GM21737 (cell line): ENCODE measurements around the gene ATP9B.
"Not testable (repeated sequence)": the region's sequence is repeated elsewhere in the genome, so short reads cannot be mapped to it uniquely, and the experiment has no call there.

ENCODE experiments used
- ATAC-seq: cut with Tn5 transposase; IDR thresholded peaks from one replicate; pipeline ENCODE4 v1.9.1; 2021; ENCODE audit warnings: mild to moderate bottlenecking, moderate library complexity; ENCODE audit not compliant: unreplicated experiment

ATP9B gene

DNA sequence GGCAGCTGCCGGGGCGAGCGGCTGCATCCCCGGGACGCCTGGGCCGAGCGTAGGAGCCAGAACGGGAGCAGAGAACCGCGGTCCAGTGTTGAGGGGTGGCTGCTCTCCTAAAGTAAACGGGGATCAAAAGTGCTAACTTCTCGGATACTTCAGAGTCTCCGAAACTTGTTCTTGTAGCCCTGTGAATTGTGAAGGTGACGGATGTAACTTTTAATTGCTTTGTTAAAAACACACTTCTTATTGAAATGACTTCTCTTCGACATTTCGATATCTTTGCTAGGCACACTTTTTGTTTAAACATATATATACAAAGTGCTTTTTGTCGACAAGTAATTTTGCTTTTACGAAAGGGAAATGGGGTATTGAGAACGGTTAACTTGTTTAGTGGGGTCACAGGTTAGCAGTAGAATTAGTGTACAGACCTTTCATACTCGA, 540 bp downstream of the ATP9B start:
- ATAC-seq, result no peak

- ATAC-seq, result no peak
Measured at GRCh38 chr18:79070486-79070885, 1.3 kb downstream of the ATP9B start.

- ATAC-seq, result no peak
Measured at GRCh38 chr18:79071037-79071436, 1.8 kb downstream of the ATP9B start.

GRCh38 chr18:79071503-79072210, 2.5 kb downstream of the ATP9B start:
- ATAC-seq, result no peak

- not testable (repeated sequence) for ATAC-seq
Measured at GRCh38 chr18:79072655-79073054, 3.5 kb downstream of the ATP9B start.

- ATAC-seq, result no peak
Measured at GRCh38 chr18:79077181-79077580, 8.0 kb downstream of the ATP9B start.

- not testable (repeated sequence) for ATAC-seq
Measured at GRCh38 chr18:79078791-79079190, 9.6 kb downstream of the ATP9B start.

- ATAC-seq, result no peak
Measured at GRCh38 chr18:79092874-79093273, 23.7 kb downstream of the ATP9B start.

DNA sequence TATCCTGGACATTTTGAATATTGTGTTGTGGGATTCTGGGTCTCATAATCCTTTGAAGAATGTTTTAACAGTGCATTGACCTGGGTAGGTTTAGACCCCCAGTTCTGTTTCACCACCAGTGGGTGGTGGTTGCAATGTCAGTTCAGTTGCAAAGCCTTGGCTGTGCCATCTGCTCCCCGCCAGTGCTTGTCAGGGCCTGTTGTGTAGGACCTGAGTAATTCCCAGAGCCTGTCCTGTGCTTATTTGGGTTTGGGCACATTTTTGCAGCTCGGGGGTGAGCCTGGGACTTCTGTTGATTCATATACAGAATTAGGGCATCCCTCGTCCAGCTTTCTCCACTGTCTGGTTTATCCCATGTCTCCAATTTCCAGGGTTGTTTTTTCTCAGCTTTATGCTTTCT, 24.8 kb downstream of the ATP9B start:
- ATAC-seq, result no peak

- no peak for ATAC-seq
Measured at GRCh38 chr18:79095216-79095615, 26.0 kb downstream of the ATP9B start.

DNA sequence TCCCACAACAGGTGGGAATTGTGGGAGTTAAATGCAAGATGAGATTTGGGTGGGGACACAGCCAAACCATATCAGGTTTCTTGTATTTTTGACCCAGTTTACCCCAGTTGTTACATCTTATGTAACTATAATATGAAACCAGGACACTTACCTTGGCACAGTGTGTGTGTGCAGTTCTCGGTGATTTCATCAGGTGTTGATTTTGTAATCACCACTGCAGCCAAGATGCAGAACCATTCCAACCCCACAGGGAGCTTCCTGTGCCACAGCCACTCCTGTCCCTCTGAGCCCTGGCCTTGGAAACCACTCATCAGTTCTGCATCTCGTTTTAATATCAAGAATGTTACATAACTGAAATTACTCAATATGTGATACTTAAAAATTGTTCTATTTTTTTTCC, 31.8 kb downstream of the ATP9B start:
- ATAC-seq, result no peak

DNA sequence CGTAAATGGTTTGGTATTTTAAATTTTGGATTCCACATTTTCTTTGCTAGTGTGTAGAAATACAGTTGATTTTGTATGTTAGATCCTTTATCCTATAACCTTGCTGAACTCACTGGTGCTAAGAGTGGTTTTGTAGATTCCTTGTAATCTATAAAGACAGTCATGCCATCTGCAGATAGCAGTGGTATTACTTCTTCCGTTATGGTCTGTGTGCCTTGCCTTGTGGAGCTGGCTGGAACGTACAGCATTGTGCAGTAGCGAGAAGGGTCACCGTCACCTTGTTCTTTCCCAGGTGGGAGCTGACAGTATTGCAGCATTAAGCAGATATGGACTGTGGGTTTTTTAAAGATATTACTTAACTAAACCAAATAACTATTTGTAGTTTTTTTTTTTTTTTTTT, 33.7 kb downstream of the ATP9B start:
- no peak for ATAC-seq

- ATAC-seq, result no peak
Measured at GRCh38 chr18:79104137-79104536, 34.9 kb downstream of the ATP9B start.

GRCh38 chr18:79105455-79105854, 36.3 kb downstream of the ATP9B start:
- no peak for ATAC-seq

- no peak for ATAC-seq
Measured at GRCh38 chr18:79106084-79106483, 36.9 kb downstream of the ATP9B start.

DNA sequence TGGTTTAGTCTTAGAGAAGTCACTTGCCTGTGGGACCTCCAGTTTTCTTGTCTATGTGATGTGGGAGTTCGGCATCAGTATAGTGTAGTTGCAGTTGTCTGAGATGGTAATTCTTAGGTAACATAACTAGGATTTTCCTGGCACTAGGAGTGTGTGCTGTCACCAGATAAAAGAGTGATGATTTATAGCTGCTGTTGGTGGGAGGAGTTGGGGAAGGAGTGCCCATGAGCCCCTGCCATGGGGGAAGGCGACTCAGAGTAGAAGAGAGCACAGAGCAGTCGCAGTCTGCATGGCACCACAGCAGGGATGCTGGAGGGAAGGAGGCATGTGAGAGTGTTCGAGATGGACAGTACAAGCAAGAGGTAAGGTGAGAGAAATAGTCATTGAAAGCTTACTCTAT, 38.7 kb downstream of the ATP9B start:
- no peak for ATAC-seq

DNA sequence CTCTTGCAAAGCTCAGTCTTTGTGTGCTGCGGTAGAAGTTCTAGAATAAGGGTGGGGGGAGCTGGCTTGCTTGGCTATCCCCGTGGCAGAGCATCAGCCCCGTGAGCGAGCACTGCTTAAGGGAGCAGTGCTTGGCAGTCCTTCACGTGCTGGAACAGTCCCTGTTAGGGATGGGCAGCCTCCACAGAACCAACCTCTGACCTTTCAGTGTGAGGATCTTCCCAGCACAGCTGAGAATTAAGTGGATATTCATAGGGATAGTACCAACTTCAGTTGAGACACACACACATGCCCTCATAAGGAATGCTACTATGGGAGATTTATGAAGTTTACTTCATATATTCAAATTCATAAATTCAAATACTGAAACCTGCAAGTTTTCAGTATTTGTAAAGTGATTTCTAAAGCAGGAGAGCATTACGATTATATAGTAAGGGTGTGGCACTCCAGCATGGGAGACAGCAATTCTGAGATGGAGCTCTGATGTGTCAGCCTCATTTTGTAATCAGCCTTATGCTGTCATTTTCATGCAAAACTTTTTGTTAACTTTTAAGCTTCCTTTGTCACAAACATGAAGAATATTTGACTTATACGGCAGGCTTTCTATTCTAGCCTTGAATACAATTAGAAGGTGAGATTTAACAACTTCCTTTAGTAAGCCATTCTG, 39.5 kb downstream of the ATP9B start:
- ATAC-seq, result no peak

DNA sequence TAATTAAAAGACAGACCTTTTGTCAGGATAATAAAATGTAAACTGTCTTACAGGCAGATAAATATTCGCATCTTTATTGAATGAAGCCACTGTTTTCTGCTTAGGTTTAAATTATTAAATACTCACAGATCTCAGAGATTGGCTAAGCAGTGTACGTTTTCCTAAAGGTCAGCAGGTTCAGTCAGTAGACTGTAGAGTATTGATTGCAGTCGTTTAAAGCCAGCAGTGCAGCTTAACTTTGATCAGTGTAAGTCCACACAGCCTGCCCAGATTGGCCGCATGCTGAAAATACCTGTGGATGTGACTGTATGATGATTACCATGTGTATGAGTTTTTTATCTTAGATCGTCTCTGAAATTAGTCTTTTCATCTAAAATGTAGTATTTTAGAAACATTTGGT, 42.3 kb downstream of the ATP9B start:
- no peak for ATAC-seq

DNA sequence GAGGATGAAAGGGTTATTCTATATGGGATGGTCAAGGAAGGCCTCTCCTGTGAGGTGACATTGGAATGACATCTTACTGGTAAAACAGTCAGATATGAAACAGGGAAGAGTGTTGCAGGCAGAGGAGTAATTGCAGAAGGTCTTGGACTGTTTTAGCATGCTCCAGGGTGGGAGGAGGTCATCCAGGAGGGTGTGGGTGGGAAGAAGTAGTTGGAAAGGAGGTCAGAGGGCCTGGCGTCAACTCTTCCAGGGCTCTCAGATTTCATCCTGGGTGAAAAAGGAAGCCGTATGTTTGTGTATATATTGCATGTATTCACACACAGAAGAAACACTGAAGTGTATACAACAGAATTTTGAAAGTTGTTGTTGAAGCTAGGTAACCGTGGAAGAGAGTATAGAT, 48.2 kb downstream of the ATP9B start:
- ATAC-seq, result no peak

DNA sequence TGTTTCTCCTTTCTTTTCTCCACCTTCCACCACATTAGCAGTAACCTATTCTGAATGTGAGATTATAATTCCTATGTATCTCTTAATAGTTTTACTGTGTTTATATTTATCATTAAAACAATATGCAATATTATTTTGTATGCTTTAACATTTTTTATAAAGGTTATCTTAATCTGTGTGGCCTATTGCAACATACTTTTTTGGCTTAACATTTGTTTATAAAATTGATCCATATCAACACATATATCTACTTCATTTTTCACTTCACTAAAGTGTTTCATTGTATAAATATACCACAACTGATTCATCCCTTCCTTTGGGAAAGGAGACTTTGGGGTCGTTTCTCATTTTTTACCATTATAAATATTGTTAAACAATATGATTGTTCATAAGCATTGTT, 48.6 kb downstream of the ATP9B start:
- no peak for ATAC-seq

DNA sequence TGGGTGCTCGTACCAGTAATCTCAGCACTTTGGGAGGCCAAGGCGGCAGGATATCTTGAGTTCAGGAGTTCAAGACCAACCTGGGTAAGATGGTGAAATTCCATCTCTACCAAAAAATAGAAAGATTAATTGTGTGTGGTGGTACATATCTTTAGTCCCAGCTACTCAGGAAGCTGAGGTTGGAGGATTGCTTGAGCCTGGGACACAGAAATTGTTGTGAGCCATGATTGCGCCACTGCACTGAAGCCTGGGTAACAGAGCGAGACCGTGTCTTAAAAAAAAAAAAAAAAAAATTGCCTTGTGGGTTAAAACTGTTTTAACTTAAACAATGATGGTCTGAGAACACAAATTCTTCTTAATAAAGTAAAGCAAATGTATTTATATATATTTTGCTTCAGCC, 49.6 kb downstream of the ATP9B start:
- ATAC-seq, result no peak

DNA sequence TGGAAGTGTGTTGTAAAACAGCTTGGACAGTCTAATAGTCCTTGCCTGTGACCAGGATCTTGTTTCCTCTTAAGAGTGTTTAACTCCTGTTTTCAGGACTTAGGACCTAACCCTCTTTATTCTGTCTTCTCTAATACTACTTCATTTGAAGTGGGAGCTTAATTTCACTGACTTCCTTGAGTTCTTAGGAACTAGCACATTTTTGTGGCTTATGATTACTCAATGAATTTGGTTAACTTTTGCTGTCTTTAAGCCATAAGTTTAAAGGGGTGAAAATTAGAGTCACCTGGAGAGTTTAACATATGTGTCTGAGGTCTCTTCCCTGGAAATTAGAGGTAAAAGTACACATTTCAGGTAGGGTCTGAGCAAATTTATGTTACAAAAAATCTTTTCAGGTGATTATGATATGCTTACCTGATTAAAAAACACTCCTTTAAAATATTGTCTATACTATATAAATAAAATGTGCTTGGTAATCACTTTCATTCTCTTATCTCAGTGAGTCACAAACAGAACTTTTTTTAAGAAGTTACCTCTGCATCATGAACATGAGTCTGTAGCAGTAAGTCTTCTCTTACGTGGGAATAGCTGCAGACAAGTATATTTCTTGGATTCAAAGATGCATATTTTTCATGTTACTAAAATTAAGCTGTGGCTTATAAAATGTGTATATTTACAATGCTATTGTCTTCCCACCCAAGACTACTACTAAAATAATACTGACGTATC, 52.7 kb downstream of the ATP9B start:
- no peak for ATAC-seq
